Inferior parietal cortex (tissue), 1 donor: Measurements from ENCODE around the gene POR.

Experiments used
- DNase-seq: peaks from one replicate; pipeline ENCODE4 v3.0.0-alpha.2; 2016; ENCODE audit errors: extremely low spot score

The POR gene

DNA sequence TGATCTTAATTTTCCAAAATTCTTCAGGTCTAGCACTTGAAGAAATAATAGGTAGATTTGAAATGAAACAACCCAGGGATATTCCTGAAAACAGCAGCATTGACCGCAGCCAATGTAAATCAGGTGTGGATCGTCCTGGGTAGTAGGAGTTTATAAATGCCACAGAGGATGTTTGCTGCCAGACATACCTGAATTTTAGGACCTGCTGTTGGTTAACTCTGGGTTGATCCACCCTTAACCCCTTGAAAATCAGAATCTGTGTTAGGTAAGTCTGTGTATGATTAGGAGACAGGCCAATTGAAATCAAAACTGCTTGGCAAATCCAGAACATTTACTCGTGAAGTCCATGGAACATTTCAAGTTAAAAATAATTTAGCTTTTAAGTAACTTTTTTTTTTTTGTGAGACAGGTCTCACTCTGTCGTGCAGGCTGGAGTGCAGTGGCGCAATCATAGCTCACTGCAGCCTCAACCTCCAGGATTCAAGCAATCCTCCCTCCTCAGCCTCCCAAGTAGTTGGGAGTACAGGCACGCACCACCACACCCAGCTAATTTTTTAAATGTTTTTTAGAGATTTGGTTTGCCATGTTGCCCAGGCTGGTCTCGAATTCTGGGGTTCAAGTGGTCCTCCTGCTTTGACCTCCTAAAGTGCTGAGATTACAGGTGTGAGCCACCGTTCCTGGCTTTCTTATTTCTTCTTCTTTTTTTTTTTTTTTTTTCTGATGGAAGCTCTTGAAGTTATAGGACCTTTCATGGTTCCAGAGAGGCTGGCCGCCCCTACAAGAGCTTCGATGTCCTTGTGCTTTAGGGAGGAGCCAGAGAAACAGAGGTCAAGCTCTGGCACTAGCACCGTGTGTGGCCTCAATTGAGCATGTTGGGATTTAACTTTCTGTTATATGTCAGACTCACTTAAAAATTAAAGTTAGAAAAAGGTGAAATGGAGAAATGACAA, 2.0 kb downstream of the POR start:
- DNase-seq, result no peak

DNA sequence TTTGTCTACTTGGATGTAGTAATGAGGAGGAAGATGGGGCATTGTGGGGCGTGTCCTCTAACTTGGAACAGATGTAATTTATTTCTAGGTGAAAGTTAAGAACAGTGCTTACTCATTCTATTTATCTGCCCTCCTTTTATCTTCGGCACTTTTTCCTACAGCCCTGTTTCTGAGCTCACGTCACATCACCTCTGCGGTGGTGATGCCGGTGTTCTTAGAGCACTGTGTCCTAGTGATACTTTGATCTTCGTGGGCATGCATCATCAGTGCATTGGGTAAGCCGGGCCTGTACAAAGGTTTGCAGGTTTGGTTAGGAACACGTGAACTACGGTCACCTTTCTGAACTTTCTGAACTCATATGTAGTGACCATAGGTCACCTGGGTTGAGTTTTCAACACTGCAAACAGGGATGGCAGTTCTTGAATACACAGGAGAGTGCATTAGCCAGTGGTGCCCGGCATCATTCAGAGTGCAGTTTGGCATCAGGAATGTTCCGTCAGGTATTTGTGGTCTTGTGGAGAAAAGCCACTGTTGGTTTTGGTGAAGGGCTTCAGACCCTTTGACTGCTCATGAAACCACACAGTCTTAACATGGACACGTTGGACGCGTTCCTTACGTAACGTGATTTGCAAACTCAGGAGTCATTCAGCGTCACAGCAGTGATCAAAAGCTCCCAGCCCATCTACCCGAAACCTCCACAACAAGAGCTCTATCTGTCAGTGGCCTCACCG, 5.6 kb downstream of the POR start:
- no peak for DNase-seq

DNA sequence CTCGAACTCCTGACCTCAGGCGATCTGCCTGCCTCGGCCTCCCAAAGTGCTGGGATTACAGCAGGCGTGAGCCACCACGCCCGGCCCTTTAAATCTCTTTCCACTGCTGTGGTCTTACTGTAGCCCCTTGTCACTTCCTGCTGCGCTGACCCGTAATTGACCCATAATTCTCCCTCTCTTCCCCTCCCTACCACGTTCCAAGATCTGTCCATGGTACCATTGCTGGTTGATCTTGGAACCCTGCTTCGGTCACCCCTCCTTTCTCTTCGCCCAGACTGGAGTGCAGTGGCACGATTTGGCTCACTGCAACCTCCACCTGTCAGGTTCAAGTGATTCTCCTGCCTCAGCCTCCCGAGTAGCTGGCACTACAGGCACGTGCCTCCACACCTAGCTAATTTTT, 6.5 kb downstream of the POR start:
- no peak for DNase-seq

DNA sequence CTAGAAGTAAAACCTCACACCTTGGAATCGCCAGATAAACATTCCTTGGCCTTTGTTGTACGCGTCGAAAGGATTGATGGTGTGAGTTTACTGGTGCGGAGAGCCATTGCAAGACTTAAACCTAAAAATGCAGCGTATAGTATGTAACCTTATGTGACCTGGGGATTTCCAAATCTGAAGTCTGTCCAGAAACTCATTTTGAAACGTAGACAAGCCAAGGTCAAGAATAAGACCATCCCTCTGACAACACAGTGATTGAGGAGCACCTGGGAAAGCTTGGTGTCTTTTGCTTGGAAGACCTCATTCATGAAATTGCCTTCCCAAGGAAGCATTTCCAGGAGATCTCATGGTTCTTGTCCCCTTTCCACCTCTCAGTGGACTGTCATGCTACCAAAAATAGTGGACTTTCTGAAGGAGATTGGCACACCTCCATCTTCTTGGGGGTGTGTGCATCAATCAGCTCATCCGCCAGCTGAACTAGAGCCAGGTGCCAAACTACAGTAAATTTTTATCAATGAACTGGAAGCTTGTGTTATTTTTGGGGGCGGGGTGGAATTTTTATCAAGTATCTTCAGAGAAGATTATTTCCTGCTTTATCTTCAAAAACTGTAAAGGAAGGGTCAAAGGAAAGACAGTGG, 8.1 kb downstream of the POR start:
- DNase-seq, result no peak

DNA sequence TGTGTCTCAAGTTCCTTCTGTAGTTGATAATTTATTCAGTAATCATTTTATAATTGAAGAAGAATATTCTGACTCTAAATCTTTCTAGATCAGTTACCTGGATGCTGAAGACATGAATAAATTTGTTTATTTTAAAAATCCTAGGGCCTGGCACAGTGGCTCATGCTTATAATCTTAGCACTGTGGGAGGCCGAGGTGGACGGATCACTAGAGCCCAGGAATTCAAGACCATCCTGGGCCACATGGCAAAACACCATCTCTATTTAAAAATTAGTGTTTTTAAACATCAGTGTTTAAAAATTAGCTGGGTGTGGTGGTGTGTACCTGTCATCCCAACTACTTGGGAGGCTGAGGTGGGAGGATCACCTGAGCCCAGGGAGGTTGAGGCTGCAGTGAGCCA, 9.3 kb downstream of the POR start:
- no peak for DNase-seq

DNA sequence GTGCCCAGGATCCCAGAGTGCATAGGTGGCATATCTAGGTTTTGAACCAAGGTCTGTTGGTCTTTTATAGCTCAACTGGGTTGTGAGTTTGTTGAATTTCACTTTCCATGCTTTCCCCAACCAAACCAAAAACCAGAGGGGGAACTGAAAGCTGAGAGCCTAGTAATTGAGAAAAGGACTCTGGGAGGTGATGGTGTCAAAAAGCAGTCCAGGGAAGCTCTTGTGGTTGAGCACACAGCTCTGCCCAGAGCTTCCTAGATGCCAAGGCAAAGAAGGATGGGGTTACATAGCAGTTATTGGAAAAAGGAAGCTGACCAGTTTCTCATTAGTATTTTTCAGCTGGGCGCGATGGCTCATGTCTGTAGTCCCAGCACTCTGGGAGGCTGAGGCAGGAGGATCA, 9.9 kb downstream of the POR start:
- DNase-seq, result no peak

DNA sequence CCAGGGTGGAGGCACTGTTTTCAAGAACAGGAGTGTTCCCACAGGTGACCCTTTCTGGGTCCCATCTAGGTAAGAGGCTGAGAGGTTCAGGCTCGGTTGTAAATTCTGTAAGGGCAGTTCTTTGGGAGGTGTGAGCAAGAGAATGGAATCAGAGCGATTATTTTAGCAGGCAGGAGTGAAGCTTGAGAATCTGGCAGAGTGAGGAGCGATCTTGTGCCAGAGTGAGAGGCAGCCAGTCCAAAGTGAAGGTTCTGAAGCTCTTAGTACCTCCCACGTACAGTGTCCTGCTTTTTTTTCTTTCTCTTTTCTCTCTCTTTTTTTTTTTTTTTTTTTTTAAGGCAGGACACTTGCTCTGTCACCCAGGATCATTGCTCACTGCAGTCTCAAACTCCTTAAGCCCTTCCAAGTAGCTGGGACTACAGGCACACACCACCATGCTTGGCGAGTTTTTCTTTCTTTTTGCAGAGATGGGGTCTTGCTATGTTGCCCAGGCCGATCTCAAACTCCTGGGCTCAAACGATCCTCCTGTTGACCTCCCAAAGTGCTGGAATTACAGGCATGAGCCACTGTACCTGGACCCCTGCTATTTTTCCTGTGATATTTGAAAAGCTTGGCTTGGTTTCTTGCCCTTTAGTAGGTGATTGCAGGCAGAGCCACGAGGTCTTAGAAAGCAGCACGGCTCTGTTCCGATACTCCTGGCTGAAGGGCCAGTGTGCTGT, 10.9 kb downstream of the POR start:
- peak; percentile 54 for DNase-seq

DNA sequence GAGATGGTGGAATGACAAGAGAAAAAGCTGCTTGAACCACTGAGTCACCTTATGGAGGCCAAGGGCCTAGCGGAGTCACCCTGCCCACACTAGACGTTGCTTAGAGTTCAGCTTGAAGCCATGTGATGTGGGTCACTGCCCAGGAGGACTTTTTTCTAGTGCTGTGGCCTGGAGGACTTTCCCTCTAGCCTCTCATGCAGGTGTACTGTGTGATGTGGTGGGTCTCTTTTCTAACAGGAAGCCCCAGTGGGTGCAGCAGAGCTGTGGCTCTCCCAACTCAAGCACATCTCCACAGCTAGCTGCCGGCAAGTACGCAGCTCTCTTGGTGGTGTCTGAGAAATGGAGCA, 13.6 kb downstream of the POR start:
- no peak for DNase-seq

DNA sequence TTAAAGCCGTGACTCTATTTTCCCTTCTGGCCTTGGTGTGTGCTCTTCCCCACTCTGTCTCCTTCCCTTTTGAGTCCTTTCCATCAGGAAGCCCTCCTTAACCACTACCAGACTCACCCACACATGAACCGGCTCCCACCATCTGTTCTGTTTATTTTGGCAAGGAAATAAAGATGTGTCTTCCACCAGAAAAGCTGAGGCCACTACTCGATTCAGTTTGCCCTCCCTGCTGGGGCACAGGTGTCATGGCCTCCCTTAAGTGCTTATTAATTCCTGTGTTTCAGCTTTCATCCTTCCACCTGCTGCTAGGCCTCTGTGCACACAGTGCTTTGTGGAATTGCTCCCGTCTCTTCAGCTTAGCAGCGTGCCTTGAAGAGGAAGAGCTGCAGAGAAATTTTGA, 16.7 kb downstream of the POR start:
- no peak for DNase-seq

DNA sequence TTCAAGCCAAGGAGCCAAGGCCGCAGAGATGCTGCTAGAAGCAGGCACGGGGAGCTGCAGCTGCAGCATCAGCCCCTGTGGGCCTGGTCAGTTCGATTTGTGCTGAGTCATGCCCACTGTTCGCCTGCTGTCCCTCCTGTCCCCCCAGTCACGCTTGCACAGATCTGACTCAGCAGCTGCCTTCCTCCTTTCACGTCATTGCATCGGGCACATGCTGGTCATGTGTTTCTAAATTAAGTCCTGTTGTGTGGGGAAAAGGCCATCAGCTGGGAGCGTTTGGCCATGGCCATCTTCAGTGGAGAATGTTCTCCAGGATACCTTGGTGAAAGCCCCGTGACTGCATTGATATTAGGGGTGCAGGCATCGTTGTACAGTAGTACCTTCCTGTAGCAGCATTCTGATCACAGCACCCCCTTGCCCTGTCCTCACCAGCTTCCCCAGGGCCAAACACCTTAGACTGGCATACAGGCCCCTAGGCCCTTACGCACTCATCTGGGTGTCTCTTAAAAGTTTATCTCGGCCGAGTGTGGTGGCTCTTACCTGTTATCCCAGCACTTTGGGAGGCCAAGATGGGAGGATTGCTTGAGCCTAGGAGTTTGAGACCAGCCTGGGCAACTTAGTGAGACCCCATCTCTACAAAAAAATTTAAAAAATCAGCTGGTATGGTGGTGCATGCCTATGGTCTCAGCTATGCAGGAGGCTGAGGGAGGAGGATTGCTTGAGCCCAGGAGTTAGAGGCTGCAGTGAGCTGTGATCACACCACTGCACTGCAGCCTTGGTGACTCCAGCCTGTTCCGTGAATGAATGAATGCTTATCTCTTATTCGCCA, 23.2 kb downstream of the POR start:
- peak; percentile 62 for DNase-seq

DNA sequence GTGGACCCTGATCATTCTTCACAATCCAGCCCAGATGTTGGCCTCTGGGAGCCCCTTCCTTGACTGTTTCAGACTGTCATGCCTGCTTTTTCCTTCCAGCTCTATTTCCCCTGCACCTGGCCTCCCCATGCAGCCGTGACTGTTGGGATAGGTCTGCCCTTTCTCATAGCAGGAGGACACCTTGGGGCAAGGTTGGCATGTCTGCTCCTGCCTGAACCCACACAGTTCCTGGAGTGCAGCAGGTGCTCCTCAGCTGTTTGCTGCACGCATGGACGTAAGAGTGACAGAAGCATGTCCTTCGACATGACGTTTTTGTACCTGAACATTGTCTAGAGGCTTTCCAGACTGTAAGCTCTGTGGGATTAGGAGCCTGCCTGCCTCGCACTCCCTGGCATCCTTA, 24.0 kb downstream of the POR start:
- DNase-seq, result no peak

DNA sequence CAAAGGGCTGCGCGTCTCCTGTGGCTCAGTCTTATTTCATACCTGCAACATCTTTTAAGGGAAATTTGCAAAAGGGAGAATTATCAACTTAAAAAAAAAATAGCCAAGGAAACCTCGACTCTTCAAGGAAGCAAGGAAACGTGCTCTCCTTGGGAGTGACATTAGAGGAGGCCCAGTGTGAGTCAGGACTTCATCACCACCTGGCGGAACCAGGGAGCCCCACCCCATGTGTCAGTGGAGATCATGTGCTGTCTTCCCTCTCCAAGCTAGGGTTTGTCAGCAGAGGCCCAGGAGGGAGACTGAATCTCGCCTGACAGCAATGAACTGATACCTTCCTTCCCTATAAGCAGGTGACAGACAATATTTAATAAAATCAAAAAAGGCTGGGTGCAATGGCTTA, 28.9 kb downstream of the POR start:
- no peak for DNase-seq

DNA sequence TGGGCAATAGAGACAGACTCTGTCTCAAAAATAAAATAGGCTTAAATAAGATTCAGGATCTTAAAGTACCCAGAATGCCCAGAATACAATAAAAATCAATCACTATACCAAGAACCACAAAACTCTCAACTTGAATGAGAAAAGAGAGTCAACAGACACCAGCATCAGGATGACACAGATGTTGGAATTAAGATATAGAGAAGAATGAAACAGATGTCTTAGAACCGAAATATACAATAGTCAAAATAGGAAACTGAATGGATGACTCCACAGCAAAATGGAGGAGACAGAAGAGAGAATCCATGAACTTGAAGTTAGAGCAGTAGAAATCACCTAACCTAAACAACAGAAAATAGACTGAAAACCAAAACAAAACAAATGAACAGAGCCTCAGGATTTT, 29.6 kb downstream of the POR start:
- no peak for DNase-seq

DNA sequence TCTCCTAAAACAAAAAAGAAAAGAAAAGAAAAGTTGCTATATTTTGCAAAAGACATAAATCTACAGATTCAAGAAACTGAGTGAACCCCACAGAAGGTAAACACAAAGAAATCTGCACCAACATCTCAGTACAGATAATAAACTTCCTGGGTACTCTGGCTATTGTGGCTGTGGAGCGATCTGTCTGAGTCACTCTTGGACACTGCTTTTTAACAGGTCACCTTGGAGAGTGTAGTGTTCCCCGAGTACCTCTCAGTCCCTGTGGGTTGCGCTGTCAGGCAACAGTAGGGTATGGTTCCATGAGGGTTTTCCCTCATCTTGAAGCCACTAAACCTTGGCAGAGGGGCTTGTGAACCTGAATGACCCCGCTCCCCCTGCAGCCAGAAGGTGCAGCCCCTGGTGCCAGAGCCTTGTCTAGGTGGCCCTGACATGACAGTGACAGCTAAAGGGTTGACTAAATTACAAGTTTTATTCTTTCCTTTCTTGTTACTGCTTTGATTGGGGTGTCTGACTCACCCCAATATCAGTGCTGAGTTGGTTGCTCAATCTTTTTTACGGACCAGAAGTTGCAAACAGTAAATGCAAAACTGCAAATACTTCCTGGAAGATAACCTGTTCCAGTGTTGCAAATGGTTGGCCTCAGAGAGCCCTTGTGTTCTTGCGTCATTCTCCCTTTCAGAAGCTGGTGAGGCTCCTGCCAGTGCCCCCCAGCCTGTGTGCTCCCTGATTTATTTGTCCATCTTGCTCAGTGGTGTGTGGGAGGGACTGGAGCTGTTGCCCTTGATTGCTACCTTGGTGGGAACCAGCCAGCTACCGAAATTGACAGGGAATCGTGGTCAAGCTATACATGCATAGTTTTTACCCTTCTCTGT, 30.6 kb downstream of the POR start:
- DNase-seq, result no peak

DNA sequence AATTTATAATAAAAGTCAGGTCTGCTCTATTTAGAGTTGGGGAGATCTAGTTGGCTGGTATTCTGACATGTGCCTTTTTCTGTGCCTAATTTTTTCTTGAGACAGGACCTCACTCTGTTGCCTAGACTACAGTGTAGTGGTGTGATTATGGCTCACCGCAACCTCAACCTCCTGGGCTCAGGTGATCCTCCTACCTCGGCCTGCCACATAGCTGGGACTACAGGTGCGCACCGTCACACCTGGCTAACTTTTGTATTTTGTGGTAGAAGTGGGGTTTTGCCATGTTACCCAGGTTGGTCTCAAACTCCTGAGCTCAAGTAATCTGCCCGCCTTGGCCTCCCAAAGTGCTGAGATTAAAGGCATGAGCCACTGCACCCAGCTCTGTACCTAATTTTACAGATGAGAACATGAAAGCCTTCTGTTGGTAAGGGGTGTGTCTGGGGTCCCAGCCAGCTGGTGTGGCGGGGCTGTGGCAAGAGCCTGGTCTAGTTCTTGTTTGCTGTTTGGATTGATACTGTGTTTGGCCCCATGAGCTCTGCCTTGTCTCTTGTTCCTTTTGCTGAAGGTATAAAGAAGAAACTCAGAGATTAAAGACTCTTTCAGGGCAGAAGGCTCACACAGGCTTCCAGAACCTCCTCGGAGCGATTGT, 31.4 kb downstream of the POR start:
- DNase-seq, result no peak

DNA sequence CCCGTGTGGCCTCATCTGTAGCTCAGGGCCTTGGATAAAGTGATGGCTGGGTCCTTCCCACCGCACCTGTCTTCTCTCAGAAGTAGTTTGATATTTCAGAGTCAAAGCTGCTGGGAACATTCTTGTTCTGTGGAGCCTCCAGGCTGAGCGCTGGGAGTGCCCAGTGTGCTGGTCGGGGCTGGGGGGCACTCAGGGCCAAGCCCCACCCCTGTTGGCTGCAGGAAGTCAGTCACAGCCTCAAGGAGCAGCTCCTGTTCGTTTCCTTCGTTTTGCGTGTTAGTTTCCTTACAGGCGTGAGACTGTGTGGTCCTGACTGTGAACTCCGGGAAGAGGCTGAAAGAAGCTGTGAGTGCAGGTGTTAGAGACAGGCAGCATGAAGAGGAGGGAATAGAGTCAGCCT, 33.2 kb downstream of the POR start:
- no peak for DNase-seq

DNA sequence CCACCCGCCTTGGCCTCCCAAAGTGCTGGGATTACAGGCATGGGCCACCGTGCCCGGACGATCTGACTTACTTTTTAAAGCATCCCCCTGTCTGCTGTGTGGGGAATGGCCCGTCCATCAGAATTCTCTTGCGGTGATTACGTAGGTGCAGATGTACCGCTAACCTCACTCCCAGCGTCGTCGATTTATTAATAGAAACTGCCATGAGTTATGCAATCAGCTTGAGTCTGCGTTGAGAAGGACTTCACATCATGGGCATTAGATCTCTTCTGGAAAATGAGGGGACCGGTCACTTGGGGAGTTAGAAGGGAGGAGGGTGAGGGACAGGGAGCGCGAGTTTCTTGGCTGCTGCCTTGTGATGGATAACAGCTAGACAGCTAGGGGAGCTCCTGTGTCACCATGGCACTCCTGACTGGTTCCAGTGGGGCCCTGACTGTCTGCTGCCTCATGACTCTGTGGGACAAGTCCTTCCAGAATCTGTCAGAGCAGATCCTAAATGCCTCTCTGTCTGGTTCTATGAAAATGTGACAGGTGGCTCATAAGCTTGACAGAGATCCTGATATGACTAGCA, 35.2 kb downstream of the POR start:
- DNase-seq, result no peak

DNA sequence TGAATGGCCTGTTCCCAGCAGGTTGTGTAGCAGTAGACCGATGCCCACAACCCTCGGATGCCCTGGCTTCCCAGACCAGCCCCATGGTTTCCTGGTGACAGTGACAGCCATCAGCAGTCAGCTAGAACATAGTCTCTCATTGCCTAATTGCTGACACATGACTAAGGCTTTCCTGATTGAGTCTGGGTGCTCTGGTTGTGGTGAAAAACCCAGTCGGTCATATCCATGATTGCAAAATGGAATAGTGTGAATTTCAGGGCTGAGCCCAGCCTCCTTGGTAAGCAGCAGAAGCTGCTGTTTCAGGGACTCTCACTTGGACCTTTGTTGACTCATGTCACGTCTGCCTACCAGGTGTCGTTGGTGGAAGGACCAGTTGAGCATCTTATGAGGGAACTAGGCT, 36.6 kb downstream of the POR start:
- no peak for DNase-seq

DNA sequence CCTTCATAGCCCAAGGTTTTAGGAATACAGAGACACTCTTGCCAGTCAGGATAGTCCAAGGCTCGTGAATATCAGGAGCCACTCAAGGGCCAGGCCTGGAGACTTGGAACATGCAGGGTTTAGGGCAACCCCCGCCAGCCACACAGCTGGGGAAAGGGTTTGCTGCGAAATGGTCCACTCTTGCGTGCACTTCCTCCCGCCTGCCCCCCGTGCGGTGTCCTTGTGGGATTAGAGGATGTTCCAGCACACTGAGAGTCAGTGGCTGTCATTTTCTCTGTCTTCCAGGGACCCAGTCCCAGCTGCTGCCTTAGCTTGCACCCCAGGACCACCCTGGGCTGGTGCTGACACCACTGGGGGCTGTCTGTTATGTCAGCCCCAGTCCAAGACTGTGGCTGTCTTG, 38.5 kb downstream of the POR start:
- no peak for DNase-seq
